H9 (cell line): Measurements from ENCODE around the gene OPN4. TPM values are rescaled to one million over a fixed set of nuclear protein-coding genes. Genes with fewer than 3 reads are reported as not detected.

Experiments
- DNase-seq: peaks from one replicate; pipeline ENCODE4 v3.0.0-alpha.2; 2017
- H2AFZ ChIP-seq: one replicate; pipeline ENCODE4 v1.6.1; 2013; ENCODE audit warnings: mild to moderate bottlenecking, low read length, control low read depth, moderate library complexity
- H2AK5ac ChIP-seq: 2 replicates; pipeline ENCODE4 v1.6.1; 2013; ENCODE audit warnings: low read length, control low read depth, mixed read lengths; ENCODE audit not compliant: insufficient read length
- H2BK120ac ChIP-seq: one replicate; pipeline ENCODE4 v1.6.1; 2013; ENCODE audit warnings: low read depth, mild to moderate bottlenecking, low read length, control low read depth, inconsistent platforms; ENCODE audit not compliant: poor library complexity, severe bottlenecking
- H2BK12ac ChIP-seq: 2 replicates; pipeline ENCODE4 v1.6.1; 2013; ENCODE audit warnings: low read length, control low read depth, mixed read lengths, low read depth; ENCODE audit not compliant: insufficient read length
- H2BK15ac ChIP-seq: 2 replicates; pipeline ENCODE4 v1.6.1; 2013; ENCODE audit warnings: low read depth, low read length, control low read depth
- H2BK20ac ChIP-seq: one replicate; pipeline ENCODE4 v1.6.1; 2013; ENCODE audit warnings: low read depth, mild to moderate bottlenecking, low read length, control low read depth, inconsistent platforms; ENCODE audit not compliant: poor library complexity, severe bottlenecking
- H2BK5ac ChIP-seq: 2 replicates; pipeline ENCODE4 v1.6.1; 2013; ENCODE audit warnings: low read length, control low read depth, mixed read lengths; ENCODE audit not compliant: insufficient read length
- H3K14ac ChIP-seq: 2 replicates; pipeline ENCODE4 v1.6.1; 2013; ENCODE audit warnings: low read length, control low read depth; ENCODE audit not compliant: insufficient read depth
- H3K18ac ChIP-seq: 2 replicates; pipeline ENCODE4 v1.6.1; 2013; ENCODE audit warnings: low read depth, mild to moderate bottlenecking, mixed read lengths, low read length, control low read depth; ENCODE audit not compliant: insufficient read length
- H3K23ac ChIP-seq: 2 replicates; pipeline ENCODE4 v1.6.1; 2013; ENCODE audit warnings: low read length, control low read depth, mixed read lengths, low read depth; ENCODE audit not compliant: insufficient read length
- H3K23me2 ChIP-seq: 2 replicates; pipeline ENCODE4 v1.6.1; 2013; ENCODE audit warnings: low read depth, mild to moderate bottlenecking, mixed read lengths, low read length, control low read depth; ENCODE audit not compliant: insufficient read length, poor library complexity, severe bottlenecking
- H3K27ac ChIP-seq: 2 replicates; pipeline ENCODE4 v1.5.1; 2013; ENCODE audit warnings: low read length, control low read depth, mixed read lengths, low read depth; ENCODE audit not compliant: insufficient read length
- H3K27me3 ChIP-seq: 2 replicates; pipeline ENCODE4 v1.6.1; 2013; ENCODE audit warnings: low read length, control low read depth, inconsistent platforms; ENCODE audit not compliant: insufficient read depth
- H3K4ac ChIP-seq: 2 replicates; pipeline ENCODE4 v1.6.1; 2013; ENCODE audit warnings: low read depth, mild to moderate bottlenecking, control low read depth, inconsistent platforms, low read length, moderate library complexity
- H3K4me1 ChIP-seq: 2 replicates; pipeline ENCODE4 v1.6.1; 2013; ENCODE audit warnings: low read length, control low read depth, inconsistent platforms; ENCODE audit not compliant: insufficient read depth
- H3K4me2 ChIP-seq: 2 replicates; pipeline ENCODE4 v1.6.1; 2013; ENCODE audit warnings: low read length, control low read depth, mixed read lengths; ENCODE audit not compliant: insufficient read length, insufficient read depth
- H3K56ac ChIP-seq: 2 replicates; pipeline ENCODE4 v1.6.1; 2013; ENCODE audit warnings: low read depth, mild to moderate bottlenecking, mixed read lengths, low read length, control low read depth; ENCODE audit not compliant: insufficient read length
- H3K79me1 ChIP-seq: 2 replicates; pipeline ENCODE4 v1.6.1; 2013; ENCODE audit warnings: low read depth, mild to moderate bottlenecking, moderate library complexity, low read length, control low read depth, inconsistent platforms; ENCODE audit not compliant: insufficient read depth, poor library complexity, severe bottlenecking
- H3K79me2 ChIP-seq: 2 replicates; pipeline ENCODE4 v1.6.1; 2013; ENCODE audit warnings: low read length, control low read depth, inconsistent platforms; ENCODE audit not compliant: insufficient read depth
- H3K9ac ChIP-seq: 2 replicates; pipeline ENCODE4 v1.6.1; 2013; ENCODE audit warnings: low read length, control low read depth, mixed read lengths; ENCODE audit not compliant: insufficient read length; ENCODE audit errors: extremely low read depth
- H3K9me3 ChIP-seq: one replicate; pipeline ENCODE4 v1.6.1; 2013; ENCODE audit warnings: low read depth, low read length, inconsistent platforms; ENCODE audit not compliant: control insufficient read depth
- H3T11ph ChIP-seq: one replicate; pipeline ENCODE4 v1.6.1; 2013; ENCODE audit warnings: mild to moderate bottlenecking, low read length, control low read depth, inconsistent platforms
- H4K20me1 ChIP-seq: one replicate; pipeline ENCODE4 v1.6.1; 2013; ENCODE audit not compliant: control insufficient read depth, insufficient read length, insufficient read depth
- H4K5ac ChIP-seq: 2 replicates; pipeline ENCODE4 v1.6.1; 2013; ENCODE audit warnings: low read depth, mild to moderate bottlenecking, mixed read lengths, low read length, control low read depth; ENCODE audit not compliant: insufficient read length
- H4K8ac ChIP-seq: replicated peaks from 2 replicates; pipeline ENCODE4 v1.6.1; 2013; ENCODE audit warnings: low read length, control low read depth, mixed read lengths, low read depth; ENCODE audit not compliant: insufficient read length
- H4K91ac ChIP-seq: 2 replicates; pipeline ENCODE4 v1.6.1; 2013; ENCODE audit warnings: low read depth, mild to moderate bottlenecking, moderate library complexity, mixed read lengths, low read length, control low read depth; ENCODE audit not compliant: insufficient read length
- H3K27ac Mint-ChIP-seq, 3 experiments: 2 replicates in 2 of 3; 3 replicates in 1 of 3; pipeline ENCODE4 v1.8.0; 2020 to 2021; ENCODE audit warnings: mixed read lengths in 3 of 3, mild to moderate bottlenecking in 1 of 3, moderate library complexity in 1 of 3
- H3K27me3 Mint-ChIP-seq: 2 replicates; pipeline ENCODE4 v1.8.0; 2021; ENCODE audit warnings: low read depth, mild to moderate bottlenecking, moderate library complexity, mixed read lengths
- H3K36me3 Mint-ChIP-seq, 3 experiments: 2 replicates in 2 of 3; 3 replicates in 1 of 3; pipeline ENCODE4 v1.8.0; 2020 to 2021; ENCODE audit warnings: low read depth in 3 of 3, mixed read lengths in 3 of 3; ENCODE audit not compliant: insufficient read depth in 1 of 3
- H3K4me1 Mint-ChIP-seq, 2 experiments: 2 replicates each; pipeline ENCODE4 v1.8.0; 2020; ENCODE audit warnings: mixed read lengths in 2 of 2
- H3K4me3 Mint-ChIP-seq, 2 experiments: 2 replicates in 1 of 2; 3 replicates in 1 of 2; pipeline ENCODE4 v1.8.0; 2020 to 2021; ENCODE audit warnings: mild to moderate bottlenecking in 2 of 2, mixed read lengths in 2 of 2, moderate library complexity in 1 of 2
- H3K9me3 Mint-ChIP-seq, 2 experiments: 2 replicates in 1 of 2; 3 replicates in 1 of 2; pipeline ENCODE4 v1.8.0; 2020; ENCODE audit warnings: mild to moderate bottlenecking in 2 of 2, mixed read lengths in 2 of 2, moderate library complexity in 1 of 2
- WGBS: extraction: QIAGEN DNeasy Blood & Tissue Kit; methylation state at CpG from one replicate; pipeline ENCODE4 v1.1.7; 2013; ENCODE audit warnings: missing lambda C conversion rate, low lambda C conversion rate, mixed read lengths; ENCODE audit not compliant: insufficient read length; ENCODE audit errors: extremely low coverage; 5-methylcytosine and 5-hydroxymethylcytosine counted together
- total RNA-seq: library from RNA; stranded (reverse); gene quantifications from 2 replicates; pipeline ENCODE4 v1.2.1, GENCODE V29; 2021
- TF ChIP-seq, protein P1 (sequence below): fragments of 200-600 bp; sonication (generic); conservative IDR thresholded peaks from 3 replicates; pipeline ENCODE4 v1.8.0; 2021; ENCODE audit warnings: antibody characterized with exemption, mild to moderate bottlenecking

OPN4 gene
- total RNA-seq, 1 experiment from 2014 or later = not detected

DNA sequence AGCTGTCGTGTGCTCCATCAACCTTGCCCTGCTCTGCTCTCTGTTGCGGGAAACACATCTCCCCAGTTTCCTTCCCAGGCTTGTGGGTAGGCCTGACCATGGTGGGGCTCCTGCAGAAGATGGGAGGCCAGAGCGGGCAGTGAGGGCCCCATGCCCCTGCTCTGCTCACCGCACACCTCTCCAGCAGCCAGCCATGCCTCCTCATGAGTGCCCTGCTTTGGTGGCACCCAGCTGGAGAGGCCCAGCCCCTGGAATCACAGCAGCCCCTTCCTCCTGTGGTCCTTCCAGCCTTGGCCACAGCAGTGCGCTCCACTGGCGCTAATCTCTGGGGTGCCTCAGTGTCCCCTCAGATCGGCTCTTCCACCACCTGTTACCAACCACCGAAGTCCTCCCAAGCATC lies 4.2 kb upstream of the OPN4 start:
- Histone ChIP-seq H2BK5ac (no peak overlapping the region), H3K4me1 (no peaks in the 10 kb centered on the region), H2AFZ (no peak overlapping the region), H3K27me3 (no peaks in the 10 kb centered on the region), H2BK15ac (no peak overlapping the region), H2BK20ac (no peak overlapping the region), H3K9ac (no peak overlapping the region), H3K4ac (no peak overlapping the region), H2AK5ac (no peak overlapping the region), H3K23me2 (no peaks in the 10 kb centered on the region), H3T11ph (no peak overlapping the region), H4K5ac (no peak overlapping the region), H3K56ac (no peak overlapping the region), H3K14ac (no peak overlapping the region; the same call in 1 of the 2 replicates), H3K4me2 (no peak overlapping the region), H3K27ac (no peak overlapping the region), H3K9me3 (no peaks in the 10 kb centered on the region), H4K20me1 (no peaks in the 10 kb centered on the region), H3K79me1 (no peaks in the 10 kb centered on the region), H2BK120ac (no peak overlapping the region), H4K91ac (no peak overlapping the region), H3K23ac (no peak overlapping the region), H3K18ac (no peak overlapping the region), H3K79me2 (no peaks in the 10 kb centered on the region), H2BK12ac (no peak overlapping the region), H4K8ac (no peak overlapping the region)
- no peaks in the 10 kb centered on the region for H3K9me3 Mint-ChIP-seq
- no peaks in the 10 kb centered on the region for H3K36me3 Mint-ChIP-seq
- WGBS = no CpG with 5 or more reads among the region's 8 CpGs
- TF ChIP-seq, protein P1, sequence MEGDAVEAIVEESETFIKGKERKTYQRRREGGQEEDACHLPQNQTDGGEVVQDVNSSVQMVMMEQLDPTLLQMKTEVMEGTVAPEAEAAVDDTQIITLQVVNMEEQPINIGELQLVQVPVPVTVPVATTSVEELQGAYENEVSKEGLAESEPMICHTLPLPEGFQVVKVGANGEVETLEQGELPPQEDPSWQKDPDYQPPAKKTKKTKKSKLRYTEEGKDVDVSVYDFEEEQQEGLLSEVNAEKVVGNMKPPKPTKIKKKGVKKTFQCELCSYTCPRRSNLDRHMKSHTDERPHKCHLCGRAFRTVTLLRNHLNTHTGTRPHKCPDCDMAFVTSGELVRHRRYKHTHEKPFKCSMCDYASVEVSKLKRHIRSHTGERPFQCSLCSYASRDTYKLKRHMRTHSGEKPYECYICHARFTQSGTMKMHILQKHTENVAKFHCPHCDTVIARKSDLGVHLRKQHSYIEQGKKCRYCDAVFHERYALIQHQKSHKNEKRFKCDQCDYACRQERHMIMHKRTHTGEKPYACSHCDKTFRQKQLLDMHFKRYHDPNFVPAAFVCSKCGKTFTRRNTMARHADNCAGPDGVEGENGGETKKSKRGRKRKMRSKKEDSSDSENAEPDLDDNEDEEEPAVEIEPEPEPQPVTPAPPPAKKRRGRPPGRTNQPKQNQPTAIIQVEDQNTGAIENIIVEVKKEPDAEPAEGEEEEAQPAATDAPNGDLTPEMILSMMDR = no peak
- H3K27me3 Mint-ChIP-seq = no peaks in the 10 kb centered on the region
- peak overlapping the region in 1 of 3 experiments; percentile 22; a peak in 2 of 7 replicates for H3K27ac Mint-ChIP-seq
- no peak overlapping the region for H3K4me3 Mint-ChIP-seq
- H3K4me1 Mint-ChIP-seq = peaks cover 13 to 15% of the 10 kb centered on the region in 2 experiments
- no peak for DNase-seq
